GM12878 (cell line): ENCODE measurements around the gene G2E3. TPM values are rescaled to one million over a fixed set of nuclear protein-coding genes. Genes with fewer than 3 reads are reported as not detected.

Experiments
- ATAC-seq: fragments of 200-7000 bp; cut with Tn5 transposase; 3 replicates; pipeline ENCODE4 v1.9.1; 2020; ENCODE audit warnings: mild to moderate bottlenecking, moderate library complexity
- BruUV-seq: library from RNA; stranded (reverse); fragments of 400-500 nt; replicated peaks from 2 replicates; lab custom pipeline; 2021; lab: Mats Ljungman, UMichigan
- CTCF ChIA-PET: fragments of 300-600 bp; sonication (Branson Sonifier 250); formaldehyde crosslinking; extraction: SDS; loops from one replicate; lab custom pipeline; 2021; ENCODE audit warnings: inconsistent platforms; lab: Yijun Ruan, JAX
- POLR2A ChIA-PET: fragments of 350-600 bp; formaldehyde crosslinking; extraction: SDS; loops from one replicate; lab custom pipeline; 2021; ENCODE audit warnings: inconsistent platforms; lab: Charles Lee
- RAD21 ChIA-PET: fragments of 300-600 bp; sonication (Branson Sonifier 250); formaldehyde crosslinking; loops from one replicate; lab custom pipeline; 2023; ENCODE audit warnings: antibody characterized with exemption; ENCODE audit not compliant: unreplicated experiment; lab: Charles Lee
- SMC1A ChIA-PET: fragments of 300-600 bp; sonication (Branson Sonifier 250); formaldehyde crosslinking; loops from one replicate; lab custom pipeline; 2023; ENCODE audit not compliant: unreplicated experiment, uncharacterized antibody; lab: Charles Lee
- DNase-seq: peaks from one replicate; pipeline ENCODE4 v3.0.0-alpha.2; 2011; ENCODE audit warnings: low read depth, low spot score
- FAIRE-seq: peaks from 3 replicates; lab custom pipeline; 2011; peaks lifted over from hg19 to GRCh38; lab: Jason Lieb, UNC
- H2AFZ ChIP-seq: 2 replicates; pipeline ENCODE4 v1.6.0; 2011; ENCODE audit warnings: low read depth, low read length, control low read depth; ENCODE audit not compliant: control insufficient read depth
- H3K27ac ChIP-seq: 2 replicates; pipeline ENCODE4 v1.5.1; 2011; ENCODE audit warnings: control low read depth; ENCODE audit not compliant: control insufficient read depth, insufficient read depth
- H3K27me3 ChIP-seq, 2 experiments: replicated peaks in 1 of 2; 2 replicates each; pipeline versions ENCODE4 v1.6.0 to v1.6.1; 2011; ENCODE audit warnings: low read length in 1 of 2; ENCODE audit not compliant: control insufficient read depth in 2 of 2, insufficient read depth in 2 of 2
- H3K36me3 ChIP-seq, 2 experiments: 2 replicates each; pipeline ENCODE4 v1.5.1; 2011; ENCODE audit warnings: low read length in 1 of 2; ENCODE audit not compliant: control insufficient read depth in 2 of 2, insufficient read depth in 2 of 2
- H3K4me1 ChIP-seq: 2 replicates; pipeline ENCODE4 v1.6.1; 2011; ENCODE audit warnings: mild to moderate bottlenecking, low read length, moderate library complexity, mixed read lengths; ENCODE audit not compliant: control insufficient read depth, insufficient read depth
- H3K4me2 ChIP-seq: 2 replicates; pipeline ENCODE4 v1.6.0; 2011; ENCODE audit warnings: control low read depth; ENCODE audit not compliant: control insufficient read depth, insufficient read depth
- H3K4me3 ChIP-seq: fragments of 200-600 bp; sonication (generic); 2 replicates; pipeline ENCODE4 v1.5.1; 2016
- H3K79me2 ChIP-seq: 2 replicates; pipeline ENCODE4 v1.6.0; 2011; ENCODE audit warnings: low read length; ENCODE audit not compliant: control insufficient read depth, insufficient read depth
- H3K9ac ChIP-seq: 2 replicates; pipeline ENCODE4 v1.8.0; 2011; ENCODE audit warnings: low read length, control low read depth, mixed read lengths; ENCODE audit not compliant: control insufficient read depth, insufficient read depth
- H3K9me3 ChIP-seq: replicated peaks from 3 replicates; pipeline ENCODE4 v1.5.1; 2011; ENCODE audit warnings: mild to moderate bottlenecking, low read length; ENCODE audit not compliant: control insufficient read depth, insufficient read depth
- H4K20me1 ChIP-seq: 2 replicates; pipeline ENCODE4 v1.6.0; 2011; ENCODE audit not compliant: control insufficient read depth, insufficient read depth
- CBFB ChIP-seq: IDR thresholded peaks from 2 replicates; pipeline ENCODE4 v1.6.1; 2016; ENCODE audit warnings: antibody characterized with exemption, low read depth
- CHD2 ChIP-seq: IDR thresholded peaks from 2 replicates; pipeline ENCODE4 v1.6.1; 2011; ENCODE audit warnings: low read depth, low read length, improper control_type of control experiment, borderline replicate concordance
- E4F1 ChIP-seq: fragments of 450-650 bp; IDR thresholded peaks from 2 replicates; pipeline ENCODE4 v1.6.1; 2018; ENCODE audit warnings: borderline replicate concordance, mild to moderate bottlenecking; ENCODE audit not compliant: partially characterized antibody
- EZH2 ChIP-seq: IDR thresholded peaks from 2 replicates; pipeline ENCODE4 v1.6.1; 2012; ENCODE audit warnings: low read depth, mild to moderate bottlenecking, control low read depth, inconsistent platforms, low read length, borderline replicate concordance; ENCODE audit not compliant: control insufficient read depth
- FOS ChIP-seq: IDR thresholded peaks from 3 replicates; pipeline ENCODE4 v1.6.1; 2011; ENCODE audit warnings: borderline replicate concordance; ENCODE audit not compliant: insufficient read length; ENCODE audit errors: extremely low read depth
- HDGF ChIP-seq: fragments of 450-650 bp; IDR thresholded peaks from 2 replicates; pipeline ENCODE4 v1.6.1; 2016; ENCODE audit warnings: antibody characterized with exemption
- IRF4 ChIP-seq: IDR thresholded peaks from 2 replicates; pipeline ENCODE4 v1.6.1; 2011; ENCODE audit warnings: low read depth, low read length
- NFXL1 ChIP-seq: fragments of 450-650 bp; IDR thresholded peaks from 2 replicates; pipeline ENCODE4 v1.6.1; 2017; ENCODE audit warnings: antibody characterized with exemption, mild to moderate bottlenecking, borderline replicate concordance
- POLR2A ChIP-seq: IDR thresholded peaks from 2 replicates; pipeline ENCODE4 v1.6.1; 2011; ENCODE audit warnings: low read depth, mild to moderate bottlenecking, low read length
- RAD21 ChIP-seq: IDR thresholded peaks from 2 replicates; pipeline ENCODE4 v1.6.1; 2011; ENCODE audit warnings: mild to moderate bottlenecking, low read depth, low read length, moderate library complexity; ENCODE audit not compliant: insufficient read depth
- RBBP5 ChIP-seq: fragments of 200-600 bp; sonication (generic); conservative IDR thresholded peaks from 2 replicates; pipeline ENCODE4 v1.6.1; 2016
- RUNX3 ChIP-seq: IDR thresholded peaks from 2 replicates; pipeline ENCODE4 v1.6.1; 2012; ENCODE audit warnings: low read length, inconsistent platforms
- SKIL ChIP-seq: fragments of 450-650 bp; IDR thresholded peaks from 2 replicates; pipeline ENCODE4 v1.6.1; 2017; ENCODE audit warnings: mild to moderate bottlenecking, low read depth, inconsistent platforms; ENCODE audit not compliant: poor library complexity, severe bottlenecking
- SMC3 ChIP-seq: IDR thresholded peaks from 2 replicates; pipeline ENCODE4 v1.6.1; 2011; ENCODE audit warnings: low read length, improper control_type of control experiment, borderline replicate concordance
- SP1 ChIP-seq: IDR thresholded peaks from one replicate; pipeline ENCODE4 v1.6.1; 2011; ENCODE audit warnings: low read depth, low read length
- STAT3 ChIP-seq: IDR thresholded peaks from 2 replicates; pipeline ENCODE4 v1.6.1; 2011; ENCODE audit warnings: low read depth, low read length, improper control_type of control experiment
- TBL1XR1 ChIP-seq: IDR thresholded peaks from 2 replicates; pipeline ENCODE4 v1.6.1; 2012; ENCODE audit warnings: low read depth, low read length, improper control_type of control experiment
- ZNF207 ChIP-seq: fragments of 450-650 bp; IDR thresholded peaks from 2 replicates; pipeline ENCODE4 v1.6.1; 2014; ENCODE audit warnings: antibody characterized with exemption, mild to moderate bottlenecking, borderline replicate concordance
- WGBS: methylation state at CpG from one replicate; pipeline ENCODE4 v1.1.6; 2016; ENCODE audit warnings: low lambda C conversion rate; ENCODE audit not compliant: insufficient replicate concordance, insufficient coverage; ENCODE audit errors: missing lambda C conversion rate; 5-methylcytosine and 5-hydroxymethylcytosine counted together
- in situ Hi-C: fragments of 300-500 bp; cut with MboI; formaldehyde crosslinking; loops from 9 replicates; pipeline ENCODE4 v1.14.3; 2018; ENCODE audit warnings: mixed read lengths
- intact Hi-C: fragments of 100-400 bp; cut with micrococcal nuclease; formaldehyde crosslinking; loops from one replicate; pipeline ENCODE4 v1.14.2; 2022; ENCODE audit not compliant: unreplicated experiment
- polyA plus RNA-seq, 11 experiments: library from polyadenylated mRNA; depleted of rRNA in 4 of 11; unstranded in 6 of 11; stranded (reverse) in 5 of 11; fragments of >200 nt; fragmentation: Nextera tagmentation in 4 of 11; fragmentation: Illumina TruSeq in 1 of 11; extraction: Ambion mirVana in 4 of 11; extraction: Trizol in 1 of 11; gene quantifications; 1 replicate in 1 of 11; 2 replicates in 10 of 11; pipeline versions ENCODE4 v1.2.1 to v1.2.3, GENCODE V29; 2011 to 2016; ENCODE audit warnings: inconsistent platforms in 2 of 11, missing spikeins in 2 of 11, low read depth in 1 of 11
- total RNA-seq, 4 experiments: library from RNA; depleted of rRNA in 3 of 4; stranded (reverse); fragments of >200 nt in 3 of 4; fragmentation: Illumina TruSeq in 1 of 4; extraction: Trizol in 1 of 4; gene quantifications; 2 replicates each; pipeline versions ENCODE4 v1.2.1 to v1.2.3, GENCODE V29; 2013 to 2021

G2E3 gene
- total and polyA plus RNA-seq, 10 of the 15 experiments (the other 5 are each of a cell fraction or from before 2014, with no cell fraction given), result 10.0 to 38.0 (median 21.1) TPM

GRCh38 chr14:30551460-30551859 is 7.5 kb upstream of the G2E3 start (continued):
- TF ChIP-seq RAD21, result no peak
- TF ChIP-seq SP1, result no peak
- no peak for TF ChIP-seq POLR2A
- no peak for TF ChIP-seq STAT3
- no peak for TF ChIP-seq ZNF207
- TF ChIP-seq RUNX3, result no peak
- TF ChIP-seq, all 136 proteins: peak for 0

DNA sequence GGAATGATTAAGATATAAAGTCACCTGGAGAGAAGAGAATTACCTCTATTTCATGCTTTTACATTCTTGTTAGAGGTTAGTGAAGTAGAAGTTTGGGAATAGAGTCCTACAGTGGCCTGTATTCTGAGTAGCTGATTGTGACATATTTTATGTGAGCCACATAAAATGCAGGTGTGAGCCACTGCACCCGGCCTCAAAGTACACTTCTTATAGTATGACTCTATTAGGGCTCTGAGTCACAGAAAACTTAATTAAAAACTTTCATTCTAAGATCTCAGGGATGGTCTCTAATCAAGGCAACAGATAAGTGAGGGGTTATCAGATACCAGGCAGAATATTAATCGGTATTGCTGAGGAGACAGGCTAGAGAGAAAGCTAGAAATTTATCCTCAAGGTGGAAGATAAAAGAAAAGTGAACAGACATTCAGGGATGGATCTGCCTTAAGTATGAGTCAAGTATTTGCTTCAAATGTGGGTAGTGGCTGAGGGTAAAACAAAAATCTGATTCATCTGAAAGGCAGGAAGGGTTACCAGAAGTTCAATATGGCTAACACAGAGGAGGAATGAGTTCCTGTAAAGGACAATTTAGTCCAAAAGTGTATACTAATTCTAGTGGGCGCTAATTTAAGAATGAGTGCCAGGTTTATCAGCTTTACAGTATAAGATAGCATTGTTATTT is 5.5 kb upstream of the G2E3 start:
- FAIRE-seq (no peak), DNase-seq (no peak), ATAC-seq (no peak)
- Histone ChIP-seq H3K27me3 (no peaks in the 10 kb centered on the region; a peak in 1 of 4 replicates), H3K9me3 (no peaks in the 10 kb centered on the region), H2AFZ (no peak overlapping the region), H3K4me1 (no peaks in the 10 kb centered on the region), H3K9ac (no peak overlapping the region), H3K27ac (no peak overlapping the region), H3K36me3 (no peaks in the 10 kb centered on the region), H4K20me1 (no peaks in the 10 kb centered on the region), H3K4me3 (no peak overlapping the region), H3K4me2 (no peak overlapping the region), H3K79me2 (no peaks in the 10 kb centered on the region)
- ChIA-PET POLR2A (interaction anchor here (0.7 kb wide), 1 partner anchor 1529 kb away, joined by 3 read pairs; no protein-coding TSS in a partner anchor), CTCF (no interaction called here), RAD21 (no interaction called here), SMC1A (no interaction called here)
- BruUV-seq, result no TSS peak
- 23% methylated on average over 3 of the region's 3 CpGs for WGBS
- in situ Hi-C loops, result no loop called here
- intact Hi-C loops, result no loop called here
- TF ChIP-seq SMC3 (no peak), CBFB (no peak), E4F1 (no peak), EZH2 (no peak), CHD2 (no peak), TBL1XR1 (no peak), STAT3 (no peak), NFXL1 (no peak), FOS (no peak), RBBP5 (no peak), HDGF (no peak), IRF4 (no peak), SKIL (no peak)
